Urinary bladder (tissue), 4 donors: ENCODE data around the gene LRRC8C. TPM values are rescaled to one million over a fixed set of nuclear protein-coding genes. Genes with fewer than 3 reads are reported as not detected.

Source experiments
- DNase-seq: peaks from one replicate; pipeline ENCODE4 v3.0.0-alpha.2; 2015; ENCODE audit errors: extremely low spot score
- H3K27ac ChIP-seq: one replicate; pipeline ENCODE4 v1.5.1; 2013; ENCODE audit warnings: low read depth, mild to moderate bottlenecking, moderate library complexity
- H3K36me3 ChIP-seq: one replicate; pipeline ENCODE4 v1.6.1; 2013; ENCODE audit warnings: mild to moderate bottlenecking, moderate library complexity; ENCODE audit not compliant: insufficient read depth
- H3K4me1 ChIP-seq: one replicate; pipeline ENCODE4 v1.6.1; 2013; ENCODE audit warnings: mild to moderate bottlenecking, moderate library complexity; ENCODE audit not compliant: insufficient read depth
- H3K4me3 ChIP-seq: one replicate; pipeline ENCODE4 v1.5.1; 2013; ENCODE audit warnings: low read depth, low read length
- WGBS: extraction: QIAGEN DNeasy Blood & Tissue Kit; methylation state at CpG from one replicate; pipeline ENCODE4 v1.1.7; 2013; 5-methylcytosine and 5-hydroxymethylcytosine counted together
- polyA plus RNA-seq: library from polyadenylated mRNA; stranded (reverse); fragments of 200-250 nt; gene quantifications from one replicate; pipeline ENCODE4 v1.2.3, GENCODE V29; 2013
- total RNA-seq: library from RNA; depleted of rRNA; stranded (reverse); fragments of >200 nt; gene quantifications from one replicate; pipeline ENCODE4 v1.2.3, GENCODE V29; 2014
- donor health status: healthy with polysubstance abuse.
- donor health status: healthy.

Gene LRRC8C
- total and polyA plus RNA-seq, 2 donors: 4.2 to 12.3 TPM

GRCh38 chr1:89633800-89634625 is 1.1 kb downstream of the LRRC8C start:
- Histone ChIP-seq H3K27ac (no peak overlapping the region), H3K36me3 (no peaks in the 10 kb centered on the region), H3K4me1 (no peaks in the 10 kb centered on the region), H3K4me3 (peak overlapping the region; percentile 75)
- DNase-seq: no peak
- WGBS: 20% methylated on average over 32 of the region's 32 CpGs

- WGBS: 77% methylated on average over 6 of the region's 6 CpGs
- Histone ChIP-seq H3K4me1 (no peaks in the 10 kb centered on the region), H3K36me3 (no peaks in the 10 kb centered on the region), H3K4me3 (no peak overlapping the region), H3K27ac (no peak overlapping the region)
- no peak for DNase-seq
Measured at GRCh38 chr1:89635825-89636815, 3.2 kb downstream of the LRRC8C start.

DNA sequence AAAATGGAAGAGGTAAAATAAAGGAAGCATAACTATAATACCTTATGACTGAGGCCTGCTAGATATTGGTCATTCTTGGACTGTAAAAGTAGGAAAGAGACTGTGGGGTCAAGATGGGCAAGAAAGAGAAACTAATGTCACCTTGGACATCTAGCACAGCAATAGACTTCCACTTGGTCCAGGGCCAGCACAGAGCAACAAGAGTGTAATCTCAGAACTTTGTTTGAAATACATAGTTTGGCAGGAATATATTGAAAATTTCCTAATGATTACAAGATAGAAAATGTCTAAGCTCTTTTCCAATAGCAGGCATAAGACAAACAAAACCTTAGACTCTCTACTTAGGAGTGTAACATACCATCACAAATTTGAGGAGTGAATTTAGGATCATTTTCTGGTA is 4.6 kb downstream of the LRRC8C start:
- Histone ChIP-seq H3K4me3 (no peak overlapping the region), H3K4me1 (no peaks in the 10 kb centered on the region), H3K36me3 (no peaks in the 10 kb centered on the region), H3K27ac (no peak overlapping the region)
- no peak for DNase-seq

DNA sequence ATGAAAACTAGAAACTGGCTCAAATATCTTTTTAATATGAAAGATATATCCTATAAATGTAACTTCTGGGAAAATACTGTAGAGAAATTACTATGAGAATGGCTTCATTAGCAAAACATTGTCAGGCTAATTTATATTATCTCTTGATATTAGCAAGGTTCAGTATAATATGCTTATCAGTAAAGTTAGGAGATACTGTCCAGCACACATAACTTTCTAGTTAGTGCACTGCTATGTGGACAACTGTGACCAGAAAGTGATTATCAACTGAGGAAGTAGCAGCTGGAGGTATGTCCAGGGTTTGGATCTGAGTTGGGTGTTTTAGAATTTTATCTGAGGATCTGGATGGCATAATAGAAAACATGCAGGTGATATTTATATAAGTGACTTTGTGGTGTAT is 7.5 kb downstream of the LRRC8C start:
- DNase-seq: no peak
- Histone ChIP-seq H3K4me1 (no peaks in the 10 kb centered on the region), H3K27ac (no peak overlapping the region), H3K36me3 (no peaks in the 10 kb centered on the region), H3K4me3 (no peak overlapping the region)

DNA sequence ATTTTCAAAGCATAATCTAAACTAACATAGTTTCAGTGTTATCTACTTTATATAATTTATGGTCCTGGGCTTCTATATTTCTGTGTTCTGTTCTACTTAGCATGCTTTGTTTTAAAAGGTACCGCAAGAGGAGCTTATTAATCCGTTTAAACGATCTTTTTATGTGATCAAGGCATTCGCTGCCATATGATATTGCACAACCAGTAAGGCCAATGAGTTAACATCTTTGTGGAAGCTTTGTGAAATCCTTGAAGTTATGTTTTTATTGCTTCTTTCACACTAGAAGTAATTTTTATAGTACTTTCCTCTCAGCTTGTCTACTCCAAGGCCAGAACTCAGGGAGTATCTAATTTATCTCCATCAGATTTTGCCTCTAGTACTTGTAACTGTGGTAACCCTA is 8.9 kb downstream of the LRRC8C start:
- Histone ChIP-seq H3K27ac (no peak overlapping the region), H3K4me3 (no peak overlapping the region), H3K4me1 (no peaks in the 10 kb centered on the region), H3K36me3 (no peaks in the 10 kb centered on the region)
- 52% methylated on average over 4 of the region's 4 CpGs for WGBS
- no peak for DNase-seq

- Histone ChIP-seq H3K36me3 (no peaks in the 10 kb centered on the region), H3K4me3 (no peak overlapping the region), H3K4me1 (no peaks in the 10 kb centered on the region), H3K27ac (no peak overlapping the region)
- DNase-seq: no peak
- WGBS: 82% methylated on average over 2 of the region's 2 CpGs
Measured at GRCh38 chr1:89643577-89643976, 10.7 kb downstream of the LRRC8C start.

DNA sequence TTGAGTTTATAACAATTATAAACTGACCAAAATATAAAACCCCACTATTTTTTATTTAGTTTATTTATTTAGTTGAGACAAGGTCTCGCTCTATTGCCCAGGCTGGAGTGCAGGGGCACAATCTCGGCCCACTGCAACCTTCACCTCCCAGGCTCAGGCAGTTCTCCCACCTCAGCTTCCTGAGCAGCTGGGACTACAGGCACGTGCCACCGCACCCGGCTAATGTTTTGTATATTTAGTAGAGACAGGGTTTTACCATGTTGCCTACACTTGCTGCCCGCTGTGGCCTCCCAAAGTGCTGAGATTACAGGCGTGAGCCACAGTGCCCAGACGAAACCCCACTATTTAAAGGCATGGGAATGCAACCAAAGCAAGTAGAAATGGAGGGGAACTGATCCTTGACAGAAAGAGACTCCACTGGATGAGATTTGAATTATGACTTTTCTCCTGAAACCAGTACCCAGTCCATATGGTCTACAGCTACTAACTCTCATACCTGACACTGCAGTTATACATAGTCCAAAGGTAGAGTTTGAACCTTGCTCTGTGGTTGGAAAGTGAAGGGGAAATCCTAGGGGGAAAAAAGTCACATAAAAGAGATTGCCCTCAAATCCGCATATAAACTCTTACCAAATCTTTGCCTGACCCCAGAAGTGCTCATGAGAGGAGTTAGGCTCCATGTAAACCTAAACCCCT is 11.3 kb downstream of the LRRC8C start:
- WGBS: 75% methylated on average over 9 of the region's 9 CpGs
- no peaks in the 10 kb centered on the region for H3K36me3 ChIP-seq
- no peak overlapping the region for H3K27ac ChIP-seq
- H3K4me3 ChIP-seq: no peak overlapping the region
- no peaks in the 10 kb centered on the region for H3K4me1 ChIP-seq
- DNase-seq: no peak

GRCh38 chr1:89646259-89646658 is 13.3 kb downstream of the LRRC8C start:
- no peak overlapping the region for H3K4me3 ChIP-seq
- H3K36me3 ChIP-seq: no peaks in the 10 kb centered on the region
- no peaks in the 10 kb centered on the region for H3K4me1 ChIP-seq
- WGBS: 53% methylated on average over 1 of the region's 1 CpG
- DNase-seq: no peak
- no peak overlapping the region for H3K27ac ChIP-seq

DNA sequence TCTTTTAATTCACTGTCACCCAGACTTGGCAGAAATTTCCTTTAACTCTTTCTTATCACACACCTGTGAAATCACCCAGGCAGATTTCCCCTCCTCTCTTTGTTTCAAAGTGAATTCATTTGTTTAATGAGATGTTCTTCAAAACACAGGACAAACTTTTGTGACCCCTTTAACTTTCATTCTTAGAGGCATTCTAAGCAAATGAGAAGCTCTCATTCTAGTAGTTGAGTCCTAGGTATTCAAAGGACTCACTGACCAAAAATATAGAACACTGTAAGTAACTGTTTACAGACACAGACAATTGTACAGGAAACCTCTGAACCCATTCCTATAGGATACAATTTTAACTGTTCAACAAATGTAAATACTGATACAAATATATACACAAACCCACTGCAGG is 16.9 kb downstream of the LRRC8C start:
- no peak for DNase-seq
- no peak overlapping the region for H3K4me3 ChIP-seq
- H3K4me1 ChIP-seq: no peaks in the 10 kb centered on the region
- no peak overlapping the region for H3K27ac ChIP-seq
- H3K36me3 ChIP-seq: no peaks in the 10 kb centered on the region

GRCh38 chr1:89652373-89652772 is 19.5 kb downstream of the LRRC8C start:
- 46% methylated on average over 2 of the region's 2 CpGs for WGBS
- no peaks in the 10 kb centered on the region for H3K36me3 ChIP-seq
- no peak overlapping the region for H3K4me3 ChIP-seq
- H3K4me1 ChIP-seq: no peaks in the 10 kb centered on the region
- DNase-seq: no peak
- no peak overlapping the region for H3K27ac ChIP-seq

GRCh38 chr1:89657886-89658285 is 25.0 kb downstream of the LRRC8C start:
- no peak for DNase-seq
- no peak overlapping the region for H3K4me3 ChIP-seq

DNA sequence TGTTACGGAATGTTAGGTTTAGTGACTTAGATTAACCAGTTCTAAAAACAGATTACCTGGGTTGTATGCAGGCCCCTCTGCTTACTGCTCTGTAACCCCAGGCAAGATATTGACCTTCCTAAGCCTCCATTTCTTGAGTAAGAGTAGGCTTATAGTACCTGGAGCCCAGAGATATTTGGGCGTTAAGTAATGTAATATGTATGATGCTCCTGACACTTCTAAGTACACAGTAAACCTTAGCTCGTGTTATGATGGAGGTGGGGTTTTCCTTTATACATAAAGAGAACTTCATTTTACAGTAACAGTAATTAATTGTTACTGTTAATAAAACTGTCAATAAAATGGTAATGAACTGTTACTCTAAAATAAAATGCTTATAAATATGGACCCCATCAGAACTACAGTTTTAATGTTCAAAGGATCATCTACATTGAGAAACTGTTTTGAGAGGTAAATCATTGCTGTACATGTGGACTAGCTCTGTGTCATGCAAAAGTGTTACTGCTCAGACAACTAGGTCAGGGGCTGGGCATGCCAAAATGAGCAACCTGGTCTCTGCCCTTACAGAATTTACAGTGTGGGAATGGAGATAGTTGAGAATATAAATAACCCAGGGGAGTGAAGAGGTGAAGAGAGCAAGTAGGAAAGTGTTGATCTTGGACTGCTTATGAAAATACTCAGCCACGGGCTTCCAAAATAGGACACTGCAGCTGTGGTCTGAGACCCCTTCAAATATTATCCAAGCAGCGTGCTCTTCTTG is 26.6 kb downstream of the LRRC8C start:
- Histone ChIP-seq H3K4me1 (no peaks in the 10 kb centered on the region), H3K36me3 (no peaks in the 10 kb centered on the region), H3K27ac (no peak overlapping the region), H3K4me3 (no peak overlapping the region)
- no peak for DNase-seq
- 76% methylated on average over 5 of the region's 5 CpGs for WGBS

More at GRCh38 chr1:89657886-89658285, 25.0 kb downstream of the LRRC8C start:
- H3K4me1 ChIP-seq: no peaks in the 10 kb centered on the region
- H3K27ac ChIP-seq: no peak overlapping the region
- H3K36me3 ChIP-seq: no peaks in the 10 kb centered on the region
- WGBS: 42% methylated on average over 3 of the region's 3 CpGs
